Duodenal mucosa (tissue), 2 donors: ENCODE measurements around the gene CTBP2.

Source experiments
- H3K27ac ChIP-seq: one replicate; pipeline ENCODE4 v1.7.0; 2013; ENCODE audit warnings: low read depth, low read length
- H3K27me3 ChIP-seq, 2 donors: one replicate each; pipeline ENCODE4 v1.7.0; 2013; ENCODE audit warnings: low read length in 2 of 2, control low read depth in 1 of 2; ENCODE audit not compliant: insufficient read depth in 2 of 2, control insufficient read depth in 1 of 2
- H3K36me3 ChIP-seq, 2 donors: one replicate each; pipeline ENCODE4 v1.7.0; 2013; ENCODE audit warnings: low read length in 2 of 2, control low read depth in 1 of 2; ENCODE audit not compliant: insufficient read depth in 2 of 2, control insufficient read depth in 1 of 2
- H3K4me1 ChIP-seq, 2 donors: one replicate each; pipeline ENCODE4 v1.7.0; 2013; ENCODE audit warnings: low read length in 2 of 2, control low read depth in 1 of 2; ENCODE audit not compliant: insufficient read depth in 2 of 2, control insufficient read depth in 1 of 2
- H3K4me3 ChIP-seq, 2 donors: one replicate each; pipeline ENCODE4 v1.7.0; 2013; ENCODE audit warnings: low read length in 2 of 2, low read depth in 1 of 2
- H3K9ac ChIP-seq, 2 donors: one replicate each; pipeline ENCODE4 v1.7.0; 2013; ENCODE audit warnings: low read length in 2 of 2, low read depth in 1 of 2
- H3K9me3 ChIP-seq, 2 donors: one replicate each; pipeline ENCODE4 v1.7.0; 2013; ENCODE audit warnings: low read length in 2 of 2, control low read depth in 1 of 2; ENCODE audit not compliant: control insufficient read depth in 1 of 2

Gene CTBP2

DNA sequence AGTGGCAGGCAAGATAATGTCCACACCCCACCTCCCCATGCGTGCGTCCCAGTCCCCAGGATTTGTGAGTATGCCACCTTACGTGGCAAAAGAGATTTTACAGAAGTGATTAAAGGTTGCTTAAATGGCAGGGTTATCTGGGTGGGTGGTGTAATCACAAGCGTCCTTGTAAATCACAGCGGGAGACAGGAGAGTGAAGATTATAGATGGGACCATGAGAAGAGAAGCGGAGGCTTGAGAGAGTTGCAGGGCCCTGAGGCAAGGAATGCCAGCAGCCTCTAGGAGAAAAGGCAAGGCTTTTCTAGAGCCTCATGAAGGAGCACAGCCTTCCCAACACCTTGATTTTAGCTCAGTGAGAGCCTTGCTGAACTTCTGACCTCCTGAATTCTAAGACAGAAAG, 208.2 kb downstream of the CTBP2 start:
- Histone ChIP-seq H3K27ac (no peak overlapping the region), H3K27me3 (no peaks in the 10 kb centered on the region), H3K9ac (no peak overlapping the region), H3K4me1 (no peaks in the 10 kb centered on the region), H3K9me3 (no peaks in the 10 kb centered on the region), H3K36me3 (peaks cover 3 to 13% of the 10 kb centered on the region in 2 donors), H3K4me3 (no peak overlapping the region)

DNA sequence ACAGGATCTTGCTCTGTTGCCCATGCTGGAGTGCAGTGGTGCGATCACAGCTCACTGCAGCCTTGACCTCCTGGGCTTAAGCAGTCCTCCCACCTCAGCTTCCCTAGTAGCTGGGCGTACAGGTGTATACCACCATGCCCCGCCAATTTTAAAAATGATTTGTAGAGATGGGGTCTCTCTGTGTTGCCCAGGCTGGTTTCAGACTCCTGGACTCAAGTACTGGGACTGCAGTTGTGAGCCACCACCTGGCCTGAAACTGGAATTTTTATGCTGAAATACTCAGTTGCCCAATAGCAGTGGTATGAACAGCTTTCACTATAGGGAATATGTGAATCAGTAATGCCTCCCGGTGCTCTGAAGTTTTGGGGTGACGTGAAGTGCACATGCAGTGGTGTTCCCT, 210.8 kb downstream of the CTBP2 start:
- H3K9me3 ChIP-seq: no peaks in the 10 kb centered on the region
- H3K9ac ChIP-seq: no peak overlapping the region
- no peaks in the 10 kb centered on the region for H3K4me1 ChIP-seq
- no peak overlapping the region for H3K27ac ChIP-seq
- peaks cover 3 to 13% of the 10 kb centered on the region in 2 donors for H3K36me3 ChIP-seq
- H3K4me3 ChIP-seq: no peak overlapping the region
- H3K27me3 ChIP-seq: no peaks in the 10 kb centered on the region

- Histone ChIP-seq H3K4me1 (peaks cover 9 to 10% of the 10 kb centered on the region in 2 donors), H3K36me3 (peaks cover 3 to 17% of the 10 kb centered on the region in 2 donors), H3K27ac (no peak overlapping the region), H3K9me3 (no peaks in the 10 kb centered on the region), H3K27me3 (no peaks in the 10 kb centered on the region), H3K9ac (no peak overlapping the region), H3K4me3 (no peak overlapping the region)
Measured at GRCh38 chr10:124946945-124947344, 213.4 kb downstream of the CTBP2 start.

DNA sequence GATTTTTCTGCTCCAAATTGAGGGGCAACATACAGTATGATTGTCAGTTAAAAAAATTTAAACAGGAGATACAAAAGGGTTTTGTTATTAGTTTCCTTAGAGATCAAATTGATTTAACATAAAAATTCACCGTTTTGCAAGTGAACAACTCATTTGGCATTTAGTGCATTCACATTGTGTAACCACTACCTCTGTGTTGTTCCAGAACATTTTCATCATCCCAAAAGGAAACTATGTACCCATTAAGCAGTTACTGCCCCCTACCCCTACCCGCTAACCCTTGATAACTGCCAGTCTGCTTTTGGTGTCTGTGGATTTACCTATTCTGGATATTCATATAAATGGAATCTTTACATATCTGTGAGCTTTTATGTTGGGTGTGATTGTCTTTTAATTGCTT, 215.4 kb downstream of the CTBP2 start:
- Histone ChIP-seq H3K27ac (no peak overlapping the region), H3K4me3 (no peak overlapping the region), H3K27me3 (no peaks in the 10 kb centered on the region), H3K9me3 (no peaks in the 10 kb centered on the region), H3K36me3 (peaks cover 3 to 17% of the 10 kb centered on the region in 2 donors), H3K9ac (no peak overlapping the region), H3K4me1 (peaks cover 9 to 12% of the 10 kb centered on the region in 2 donors)

DNA sequence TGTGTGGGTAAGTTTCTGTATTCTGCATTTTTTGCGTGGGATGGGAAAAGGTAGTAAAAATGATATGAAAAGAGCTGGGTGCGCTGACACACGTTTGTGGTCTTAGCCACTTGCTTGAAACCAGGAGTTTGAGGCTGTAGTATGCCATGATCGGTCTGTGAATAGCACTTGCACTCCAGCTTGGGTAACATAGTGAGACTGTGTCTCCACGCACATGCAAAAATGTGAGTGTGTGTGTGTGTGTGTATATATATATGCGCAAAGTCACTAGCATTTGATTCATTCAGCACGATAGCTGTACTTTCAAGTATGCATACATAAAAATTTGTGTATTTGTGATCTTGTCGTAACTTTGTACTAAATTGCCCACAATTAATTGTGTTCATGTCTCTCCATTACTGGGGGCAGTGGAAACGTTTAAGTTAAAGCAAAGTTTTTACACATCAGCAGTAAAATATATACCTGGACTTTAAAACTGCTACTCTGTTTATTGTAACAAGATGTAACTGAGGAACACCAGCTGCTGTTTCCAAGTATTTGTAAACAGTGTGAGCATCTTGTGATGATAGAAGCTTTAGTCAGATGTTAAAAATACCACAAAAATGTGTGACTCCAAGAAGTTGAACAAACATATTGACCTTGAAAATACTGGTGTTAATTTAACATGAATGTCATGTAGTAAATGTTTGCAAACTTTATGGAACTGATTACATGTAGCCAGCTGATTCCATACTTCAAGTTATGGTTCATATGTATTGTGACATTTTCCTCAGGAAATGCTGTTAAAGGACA, 216.9 kb downstream of the CTBP2 start:
- Histone ChIP-seq H3K9ac (no peak overlapping the region), H3K27me3 (no peaks in the 10 kb centered on the region), H3K27ac (no peak overlapping the region), H3K36me3 (peaks cover 0 to 13% of the 10 kb centered on the region in 2 donors), H3K4me1 (peaks cover 9 to 12% of the 10 kb centered on the region in 2 donors), H3K9me3 (no peaks in the 10 kb centered on the region), H3K4me3 (no peak overlapping the region)

GRCh38 chr10:124942317-124943169, 217.8 kb downstream of the CTBP2 start:
- Histone ChIP-seq H3K4me3 (peak overlapping the region in 1 of 2 donors; percentile 4), H3K36me3 (peaks cover 0 to 7% of the 10 kb centered on the region in 2 donors), H3K4me1 (peaks cover 9 to 12% of the 10 kb centered on the region in 2 donors), H3K9ac (no peak overlapping the region), H3K27me3 (no peaks in the 10 kb centered on the region), H3K27ac (no peak overlapping the region), H3K9me3 (no peaks in the 10 kb centered on the region)

- Histone ChIP-seq H3K9ac (no peak within 1 kb of the TSS), H3K36me3 (peaks cover 0 to 4% of the 10 kb centered on the region in 2 donors), H3K4me3 (peak within 1 kb of the TSS in 1 of 2 donors; percentile 4), H3K27ac (no peak within 1 kb of the TSS), H3K27me3 (no peaks in the 10 kb centered on the region), H3K4me1 (peaks cover 9 to 12% of the 10 kb centered on the region in 2 donors), H3K9me3 (no peaks in the 10 kb centered on the region)
Measured at GRCh38 chr10:124941823-124942222, 218.5 kb downstream of the CTBP2 start, which contains the start of gene ZRANB1. ZRANB1 (plus strand) TSS chr10:124942123; CDS start chr10:124942494, 371 bp downstream.

GRCh38 chr10:124939290-124939689, 221.1 kb downstream of the CTBP2 start:
- Histone ChIP-seq H3K9ac (no peak overlapping the region), H3K27ac (no peak overlapping the region), H3K4me3 (no peak overlapping the region), H3K4me1 (peaks cover 9 to 12% of the 10 kb centered on the region in 2 donors), H3K36me3 (peaks cover 0 to 4% of the 10 kb centered on the region in 2 donors), H3K27me3 (no peaks in the 10 kb centered on the region), H3K9me3 (no peaks in the 10 kb centered on the region)

DNA sequence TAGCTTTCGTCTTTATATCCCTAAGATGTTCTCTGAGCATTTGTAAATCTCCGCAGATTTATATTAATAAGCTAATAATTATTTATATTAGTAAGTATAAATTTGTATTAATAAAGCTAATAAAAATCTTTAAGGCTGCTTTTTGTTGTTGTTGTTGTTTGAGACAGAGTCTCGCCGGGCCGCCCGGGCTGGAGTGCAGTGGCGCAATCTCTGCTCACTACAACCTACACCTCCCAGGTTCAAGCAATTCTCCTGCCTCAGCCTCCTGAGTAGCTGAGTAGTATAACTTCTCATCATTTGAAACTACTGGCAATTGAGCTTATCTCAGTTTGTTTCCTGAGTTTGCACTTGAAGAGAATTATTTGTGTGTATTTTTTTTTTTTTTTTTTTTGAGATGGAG, 223.6 kb downstream of the CTBP2 start:
- Histone ChIP-seq H3K4me1 (peaks cover 5 to 6% of the 10 kb centered on the region in 2 donors), H3K9ac (no peak overlapping the region), H3K9me3 (no peaks in the 10 kb centered on the region), H3K27me3 (no peaks in the 10 kb centered on the region), H3K27ac (no peak overlapping the region), H3K36me3 (no peaks in the 10 kb centered on the region), H3K4me3 (no peak overlapping the region)

DNA sequence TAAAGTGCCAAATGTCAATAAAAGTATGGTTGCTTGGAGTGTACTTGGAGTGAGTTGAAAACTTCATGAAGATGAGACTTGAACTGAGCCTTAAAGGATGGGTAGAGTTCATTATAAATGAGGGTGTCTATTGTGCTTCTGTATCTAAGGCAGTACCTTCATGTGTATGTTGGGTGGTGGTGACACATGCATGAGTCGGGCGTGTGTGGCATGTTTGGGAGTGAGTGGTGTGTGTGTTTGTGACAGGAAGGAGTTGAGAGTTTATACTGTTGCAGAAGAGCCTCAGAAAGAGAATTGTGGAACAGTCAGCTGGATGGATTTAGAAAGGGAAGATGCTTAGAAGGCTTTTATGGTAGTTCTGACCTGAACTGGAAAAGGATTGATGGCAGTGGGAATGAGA, 224.4 kb downstream of the CTBP2 start:
- no peak overlapping the region for H3K4me3 ChIP-seq
- H3K27ac ChIP-seq: no peak overlapping the region
- no peaks in the 10 kb centered on the region for H3K27me3 ChIP-seq
- H3K9me3 ChIP-seq: no peaks in the 10 kb centered on the region
- H3K9ac ChIP-seq: no peak overlapping the region
- H3K36me3 ChIP-seq: no peaks in the 10 kb centered on the region
- H3K4me1 ChIP-seq: peaks cover 5 to 6% of the 10 kb centered on the region in 2 donors
